Immature natural killer cell (primary cell): Measurements from ENCODE around the gene GRIN2A. TPM values are rescaled to one million over a fixed set of nuclear protein-coding genes. Genes with fewer than 3 reads are reported as not detected.

Source experiments
- DNase-seq, 3 donors: peaks; one replicate each; pipeline ENCODE4 v3.0.0; 2022; ENCODE audit warnings: mixed read lengths in 1 of 3
- H3K27ac Mint-ChIP-seq, 6 donors: one replicate each; pipeline ENCODE4 v1.8.0; 2020; ENCODE audit warnings: mixed read lengths in 6 of 6, mild to moderate bottlenecking in 5 of 6, inconsistent platforms in 4 of 6, moderate library complexity in 3 of 6
- H3K27me3 Mint-ChIP-seq, 3 donors: one replicate each; pipeline ENCODE4 v1.8.0; 2020 to 2021; ENCODE audit warnings: low read depth in 3 of 3, mild to moderate bottlenecking in 3 of 3, mixed read lengths in 3 of 3, moderate library complexity in 3 of 3, inconsistent platforms in 1 of 3
- H3K36me3 Mint-ChIP-seq, 3 donors: one replicate each; pipeline ENCODE4 v1.8.0; 2020; ENCODE audit warnings: mixed read lengths in 3 of 3, inconsistent platforms in 2 of 3, mild to moderate bottlenecking in 2 of 3
- H3K4me1 Mint-ChIP-seq, 2 donors: one replicate each; pipeline ENCODE4 v1.8.0; 2020; ENCODE audit warnings: inconsistent platforms in 2 of 2, mild to moderate bottlenecking in 2 of 2, mixed read lengths in 2 of 2, moderate library complexity in 1 of 2
- H3K4me3 Mint-ChIP-seq, 5 donors: one replicate each; pipeline ENCODE4 v1.8.0; 2020; ENCODE audit warnings: mild to moderate bottlenecking in 5 of 5, mixed read lengths in 5 of 5, inconsistent platforms in 3 of 5, moderate library complexity in 3 of 5
- H3K9me3 Mint-ChIP-seq, 6 donors: one replicate each; pipeline ENCODE4 v1.8.0; 2020; ENCODE audit warnings: mild to moderate bottlenecking in 6 of 6, mixed read lengths in 6 of 6, inconsistent platforms in 4 of 6, moderate library complexity in 3 of 6
- polyA plus RNA-seq, 3 donors: library from polyadenylated mRNA; unstranded; fragments of 300-500 nt; fragmentation: Illumina TruSeq; gene quantifications; one replicate each; pipeline ENCODE4 v1.2.3, GENCODE V29; 2021

The GRIN2A gene
- polyA plus RNA-seq, 3 donors from 2014 or later, result not detected

GRCh38 chr16:9817586-9817985 lies 364.6 kb downstream of the GRIN2A start:
- H3K9me3 Mint-ChIP-seq, result peaks cover 0 to 3% (median 0%) of the 10 kb centered on the region in 6 donors
- no peak overlapping the region for H3K27ac Mint-ChIP-seq
- no peak overlapping the region for H3K4me3 Mint-ChIP-seq
- no peak for DNase-seq
- H3K36me3 Mint-ChIP-seq, result no peaks in the 10 kb centered on the region
- peaks cover 1 to 7% (median 4%) of the 10 kb centered on the region in 3 donors for H3K27me3 Mint-ChIP-seq
- H3K4me1 Mint-ChIP-seq, result no peaks in the 10 kb centered on the region

DNA sequence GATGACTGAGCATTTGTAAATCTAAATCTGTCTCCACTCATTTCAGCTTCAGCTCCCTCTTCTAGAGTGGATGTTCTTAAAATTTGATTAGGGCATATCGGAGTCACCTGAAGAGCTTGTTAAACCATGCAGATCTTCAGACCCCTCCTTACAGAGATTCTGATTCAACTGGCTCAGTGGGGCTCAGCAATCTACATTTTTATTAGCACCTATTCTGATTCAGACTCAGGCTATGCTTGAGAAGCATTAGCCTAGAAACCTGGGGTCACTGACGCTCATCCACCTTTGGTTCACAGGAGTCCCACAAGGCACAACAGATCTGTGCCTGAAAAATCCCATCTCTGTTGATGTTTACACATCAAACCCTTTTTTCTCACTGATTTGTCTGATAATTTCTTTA lies 365.6 kb downstream of the GRIN2A start:
- H3K4me3 Mint-ChIP-seq, result no peak overlapping the region
- no peaks in the 10 kb centered on the region for H3K4me1 Mint-ChIP-seq
- H3K36me3 Mint-ChIP-seq, result no peaks in the 10 kb centered on the region
- DNase-seq, result no peak
- no peak overlapping the region for H3K27ac Mint-ChIP-seq
- H3K9me3 Mint-ChIP-seq, result peaks cover 0 to 3% (median 0%) of the 10 kb centered on the region in 6 donors
- peaks cover 1 to 7% (median 4%) of the 10 kb centered on the region in 3 donors for H3K27me3 Mint-ChIP-seq

DNA sequence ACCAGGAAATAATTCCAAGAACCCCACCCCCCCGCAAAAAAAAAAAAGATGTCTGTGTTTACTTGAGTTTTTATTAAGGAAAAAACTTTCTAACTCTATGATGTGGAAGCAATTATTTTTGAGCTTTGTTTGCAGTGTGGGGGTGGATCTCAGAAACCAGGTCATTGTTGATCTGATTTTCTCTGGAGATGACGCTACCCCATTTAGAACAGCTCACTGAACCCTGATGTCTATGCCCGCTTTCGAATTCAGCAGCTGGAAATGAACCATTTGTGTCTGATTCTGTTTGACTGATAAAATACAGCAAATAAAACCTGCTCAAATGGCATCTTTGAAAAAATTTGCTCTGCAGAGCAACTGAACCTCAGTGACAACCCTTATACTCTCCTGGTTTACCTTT lies 368.6 kb downstream of the GRIN2A start:
- peaks cover 0 to 3% (median 0%) of the 10 kb centered on the region in 6 donors for H3K9me3 Mint-ChIP-seq
- H3K27ac Mint-ChIP-seq, result no peak overlapping the region
- no peak overlapping the region for H3K4me3 Mint-ChIP-seq
- no peak for DNase-seq
- no peaks in the 10 kb centered on the region for H3K4me1 Mint-ChIP-seq
- peaks cover 1 to 7% (median 2%) of the 10 kb centered on the region in 3 donors for H3K27me3 Mint-ChIP-seq
- H3K36me3 Mint-ChIP-seq, result no peaks in the 10 kb centered on the region

DNA sequence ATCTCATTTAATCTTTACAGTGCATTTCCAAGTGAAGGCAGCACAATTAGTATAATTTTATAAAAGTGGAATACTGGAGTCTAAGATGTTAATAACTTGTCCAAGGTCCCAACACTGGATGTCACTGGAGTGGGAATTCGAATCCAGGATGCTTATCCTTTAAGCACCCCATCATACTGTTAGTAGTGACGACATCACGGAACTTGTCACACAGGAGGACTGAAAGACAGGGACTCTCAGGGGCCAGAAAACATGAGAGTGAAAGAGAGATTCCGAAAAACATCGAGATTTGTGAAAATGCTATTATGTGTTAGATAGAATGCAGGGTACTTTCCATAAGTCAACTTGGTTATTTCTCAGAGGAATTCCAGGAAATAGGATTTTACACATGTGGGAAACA lies 374.0 kb downstream of the GRIN2A start:
- Mint-ChIP-seq H3K9me3 (peaks cover 0 to 5% (median 1%) of the 10 kb centered on the region in 6 donors), H3K27me3 (peaks cover 0 to 2% (median 1%) of the 10 kb centered on the region in 3 donors), H3K4me1 (no peaks in the 10 kb centered on the region), H3K36me3 (no peaks in the 10 kb centered on the region), H3K27ac (no peak overlapping the region), H3K4me3 (no peak overlapping the region)
- no peak for DNase-seq

GRCh38 chr16:9807302-9807701 lies 374.9 kb downstream of the GRIN2A start:
- no peak overlapping the region for H3K4me3 Mint-ChIP-seq
- DNase-seq, result no peak
- H3K36me3 Mint-ChIP-seq, result no peaks in the 10 kb centered on the region
- peaks cover 0 to 1% (median 0%) of the 10 kb centered on the region in 3 donors for H3K27me3 Mint-ChIP-seq
- no peaks in the 10 kb centered on the region for H3K4me1 Mint-ChIP-seq
- no peak overlapping the region for H3K27ac Mint-ChIP-seq
- peaks cover 0 to 5% (median 1%) of the 10 kb centered on the region in 6 donors for H3K9me3 Mint-ChIP-seq

DNA sequence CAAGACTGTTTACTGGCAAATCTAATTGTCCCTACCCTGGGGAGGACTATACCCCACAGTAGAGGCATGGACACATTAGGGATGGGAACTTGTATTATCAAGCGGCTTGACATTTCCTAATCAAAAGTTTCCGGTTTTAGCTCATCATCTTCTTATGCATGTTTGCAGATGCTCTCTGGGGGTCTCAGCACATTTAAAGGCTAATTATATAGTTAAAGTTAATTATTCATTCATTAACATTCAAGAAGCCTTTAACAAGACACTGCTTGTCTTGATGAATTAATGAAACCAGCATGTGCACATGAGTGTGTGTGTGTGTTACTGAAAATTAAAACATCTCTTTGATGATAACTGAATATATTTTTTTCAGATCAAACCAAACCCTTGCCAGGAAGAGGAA lies 377.1 kb downstream of the GRIN2A start:
- Mint-ChIP-seq H3K27me3 (peaks cover 0 to 1% (median 0%) of the 10 kb centered on the region in 3 donors), H3K27ac (no peak overlapping the region), H3K4me3 (no peak overlapping the region), H3K4me1 (no peaks in the 10 kb centered on the region), H3K9me3 (peaks cover 0 to 5% (median 1%) of the 10 kb centered on the region in 6 donors), H3K36me3 (no peaks in the 10 kb centered on the region)
- no peak for DNase-seq

DNA sequence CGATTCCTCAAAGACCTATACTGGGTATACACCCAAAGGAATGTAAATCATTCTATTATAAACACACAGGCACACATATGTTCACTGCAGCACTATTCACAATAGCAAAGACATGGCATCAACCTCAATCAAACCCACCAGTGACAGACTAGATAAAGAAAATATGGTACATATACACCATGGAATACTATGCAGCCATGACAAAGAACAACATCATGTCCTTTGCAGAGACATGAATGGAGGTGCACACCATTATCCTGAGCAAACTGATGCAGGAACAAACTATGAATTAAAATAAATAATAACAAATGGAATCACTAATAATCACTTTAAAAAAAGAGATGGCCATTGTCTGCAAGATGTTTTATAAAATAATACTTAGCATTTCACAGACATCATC lies 380.1 kb downstream of the GRIN2A start:
- Mint-ChIP-seq H3K4me1 (no peaks in the 10 kb centered on the region), H3K27me3 (peaks cover 0 to 1% (median 0%) of the 10 kb centered on the region in 3 donors), H3K9me3 (peaks cover 0 to 5% (median 1%) of the 10 kb centered on the region in 6 donors), H3K27ac (no peak overlapping the region), H3K4me3 (no peak overlapping the region), H3K36me3 (no peaks in the 10 kb centered on the region)
- no peak for DNase-seq

DNA sequence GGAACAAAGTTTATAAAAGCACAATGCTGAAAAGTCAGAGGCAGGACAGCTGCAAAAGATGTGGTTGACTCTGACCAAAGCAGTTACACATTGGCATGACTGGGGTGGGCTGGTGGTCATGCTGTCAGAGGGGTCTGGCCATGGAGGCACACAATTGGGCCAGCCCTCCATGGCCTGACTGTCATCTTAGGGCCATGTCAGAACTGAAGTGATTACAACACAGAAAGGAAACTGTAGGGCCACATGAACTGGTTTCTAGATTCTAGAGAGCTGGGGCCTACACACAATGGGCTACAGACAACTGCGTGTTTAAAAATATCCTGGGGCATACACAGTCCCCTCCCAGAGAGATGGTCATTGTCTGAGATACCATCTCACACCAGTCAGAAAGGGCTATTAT lies 380.6 kb downstream of the GRIN2A start:
- DNase-seq, result no peak
- no peak overlapping the region for H3K27ac Mint-ChIP-seq
- peaks cover 0 to 1% (median 0%) of the 10 kb centered on the region in 3 donors for H3K27me3 Mint-ChIP-seq
- no peak overlapping the region for H3K4me3 Mint-ChIP-seq
- H3K9me3 Mint-ChIP-seq, result peaks cover 0 to 4% (median 1%) of the 10 kb centered on the region in 6 donors
- H3K4me1 Mint-ChIP-seq, result no peaks in the 10 kb centered on the region
- H3K36me3 Mint-ChIP-seq, result no peaks in the 10 kb centered on the region

DNA sequence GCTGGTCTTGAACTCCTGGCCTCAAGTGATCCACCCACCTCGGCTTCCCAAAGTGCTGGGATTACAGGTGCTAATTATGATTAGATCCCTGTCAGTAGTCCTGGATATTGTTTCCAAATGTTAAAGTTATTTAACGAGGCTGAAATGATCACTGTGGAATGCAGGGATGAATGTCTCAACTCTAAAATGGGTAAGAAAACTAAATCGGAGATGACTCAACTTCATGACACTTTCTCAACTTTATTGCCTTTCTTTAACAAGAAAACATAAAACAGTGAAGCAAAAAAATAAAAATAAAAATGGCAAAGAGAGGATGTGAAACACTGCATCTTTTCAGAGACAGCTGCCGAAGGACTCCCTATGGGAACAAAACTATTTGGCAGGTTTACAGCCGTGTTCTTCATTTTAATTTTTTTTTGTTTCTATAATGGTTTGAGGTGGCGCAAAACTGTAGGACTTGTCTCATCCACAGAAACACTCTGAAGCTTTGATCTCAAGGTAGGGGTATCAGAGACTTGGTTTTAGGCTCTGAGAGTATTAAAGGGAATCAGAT lies 382.0 kb downstream of the GRIN2A start:
- no peak overlapping the region for H3K27ac Mint-ChIP-seq
- H3K27me3 Mint-ChIP-seq, result peaks cover 0 to 1% (median 0%) of the 10 kb centered on the region in 3 donors
- no peak for DNase-seq
- no peaks in the 10 kb centered on the region for H3K9me3 Mint-ChIP-seq
- H3K36me3 Mint-ChIP-seq, result no peaks in the 10 kb centered on the region
- no peaks in the 10 kb centered on the region for H3K4me1 Mint-ChIP-seq
- no peak overlapping the region for H3K4me3 Mint-ChIP-seq

- no peak overlapping the region for H3K27ac Mint-ChIP-seq
- H3K4me1 Mint-ChIP-seq, result no peaks in the 10 kb centered on the region
Measured at GRCh38 chr16:9798952-9799580, 383.2 kb downstream of the GRIN2A start.

GRCh38 chr16:9798474-9798873 lies 383.8 kb downstream of the GRIN2A start:
- DNase-seq, result no peak
- Mint-ChIP-seq H3K4me1 (no peaks in the 10 kb centered on the region), H3K36me3 (no peaks in the 10 kb centered on the region), H3K27me3 (no peaks in the 10 kb centered on the region), H3K4me3 (no peak overlapping the region), H3K9me3 (no peaks in the 10 kb centered on the region), H3K27ac (no peak overlapping the region)

More at GRCh38 chr16:9798952-9799580, 383.2 kb downstream of the GRIN2A start:
- Mint-ChIP-seq H3K36me3 (no peaks in the 10 kb centered on the region), H3K4me3 (no peak overlapping the region), H3K9me3 (no peaks in the 10 kb centered on the region), H3K27me3 (peaks cover 0 to 1% (median 0%) of the 10 kb centered on the region in 3 donors)
- no peak for DNase-seq

- Mint-ChIP-seq H3K4me1 (no peaks in the 10 kb centered on the region), H3K27me3 (no peaks in the 10 kb centered on the region), H3K27ac (no peak overlapping the region), H3K36me3 (no peaks in the 10 kb centered on the region), H3K9me3 (no peaks in the 10 kb centered on the region), H3K4me3 (no peak overlapping the region)
- no peak for DNase-seq
Measured at GRCh38 chr16:9797306-9797705, 384.9 kb downstream of the GRIN2A start.

GRCh38 chr16:9793623-9794022 lies 388.6 kb downstream of the GRIN2A start:
- Mint-ChIP-seq H3K4me3 (no peak overlapping the region), H3K36me3 (no peaks in the 10 kb centered on the region), H3K27ac (no peak overlapping the region), H3K27me3 (no peaks in the 10 kb centered on the region), H3K9me3 (peaks cover 0 to 4% (median 0%) of the 10 kb centered on the region in 6 donors), H3K4me1 (no peaks in the 10 kb centered on the region)
- no peak for DNase-seq

GRCh38 chr16:9791556-9791955 lies 390.7 kb downstream of the GRIN2A start:
- Mint-ChIP-seq H3K27me3 (peaks cover 0 to 3% (median 0%) of the 10 kb centered on the region in 3 donors), H3K27ac (no peak overlapping the region), H3K9me3 (peaks cover 0 to 5% (median 0%) of the 10 kb centered on the region in 6 donors), H3K36me3 (no peaks in the 10 kb centered on the region), H3K4me3 (no peak overlapping the region), H3K4me1 (no peaks in the 10 kb centered on the region)
- DNase-seq, result no peak

DNA sequence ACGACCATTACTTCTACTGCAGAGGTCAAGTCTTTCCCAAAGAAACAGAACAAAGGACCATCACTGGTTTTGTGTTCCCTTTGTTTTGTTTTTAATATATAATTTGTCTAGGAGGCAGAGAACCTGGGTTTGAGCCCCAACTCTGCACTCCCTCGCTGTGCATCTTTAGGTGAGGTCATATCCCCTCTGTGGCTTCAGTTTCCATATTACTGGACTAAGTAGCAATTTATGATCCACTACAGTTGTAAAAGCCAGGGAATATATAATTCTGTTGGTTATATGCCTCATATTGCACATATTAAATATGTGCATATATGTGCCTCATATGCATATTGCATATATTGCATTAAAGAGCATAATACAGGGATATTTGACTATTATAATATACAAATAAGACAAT lies 392.0 kb downstream of the GRIN2A start:
- Mint-ChIP-seq H3K27ac (no peak overlapping the region), H3K4me1 (no peaks in the 10 kb centered on the region), H3K36me3 (no peaks in the 10 kb centered on the region), H3K9me3 (peaks cover 0 to 5% (median 0%) of the 10 kb centered on the region in 6 donors), H3K27me3 (peaks cover 0 to 3% (median 0%) of the 10 kb centered on the region in 3 donors), H3K4me3 (no peak overlapping the region)
- no peak for DNase-seq
